SH-SY5Y (cell line): ENCODE results near the gene SESN3.

Experiments used
- GATA2 ChIP-seq: IDR thresholded peaks from 2 replicates; pipeline ENCODE4 v1.6.1; 2011; ENCODE audit warnings: mild to moderate bottlenecking, low read depth, low read length
- GATA3 ChIP-seq: IDR thresholded peaks from 2 replicates; pipeline ENCODE4 v1.6.1; 2011; ENCODE audit warnings: low read depth, mild to moderate bottlenecking, low read length, moderate library complexity

DNA sequence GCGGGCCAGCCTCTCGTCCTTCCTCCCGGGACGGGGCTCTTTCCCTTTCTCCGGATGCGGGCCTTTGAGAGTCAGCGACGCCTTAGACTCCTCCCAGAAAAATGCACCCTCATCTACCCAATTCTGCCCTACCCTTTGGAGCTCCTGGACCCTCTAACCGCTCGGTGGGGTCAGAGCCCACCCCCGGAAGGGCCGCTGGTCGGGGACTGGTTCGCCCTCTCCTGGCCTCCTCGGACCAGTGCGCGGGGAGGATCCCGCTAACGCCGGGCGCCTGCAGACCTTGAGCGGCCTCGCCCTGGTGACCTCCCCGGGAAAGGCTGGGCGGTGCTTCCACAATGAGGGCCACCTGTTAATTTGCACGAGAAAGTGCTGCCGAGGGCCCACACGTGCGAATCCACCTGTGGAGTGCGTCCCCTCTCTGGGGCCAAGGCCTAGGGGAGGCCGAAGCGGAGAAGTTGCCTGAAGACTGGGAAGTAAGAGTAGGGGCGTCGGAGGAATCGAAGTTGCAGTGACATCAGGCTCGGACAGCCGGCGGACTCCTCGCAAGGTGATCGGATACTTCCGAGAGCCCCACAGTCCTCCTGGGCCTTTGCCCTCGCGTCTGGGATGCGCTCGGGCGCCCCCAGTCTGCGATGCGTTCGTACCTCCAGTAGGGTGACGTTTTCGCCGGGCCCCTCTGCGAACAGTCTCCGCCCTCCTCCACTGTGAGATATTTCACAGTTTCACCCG, 79.9 kb downstream of the SESN3 start:
- TF ChIP-seq GATA3 (no peak), GATA2 (no peak)
